Suprapubic skin (tissue), 4 donors: ENCODE measurements around the gene FSIP2.

Experiments used
- CTCF ChIP-seq, 2 donors: fragments of 200-600 bp in 1 of 2; fragments of 450-650 bp in 1 of 2; sonication (generic) in 1 of 2; IDR thresholded peaks; one replicate each; pipeline ENCODE4 v1.5.1; 2016 to 2019; ENCODE audit warnings: antibody characterized with exemption in 2 of 2, mild to moderate bottlenecking in 1 of 2, moderate library complexity in 1 of 2
- POLR2A ChIP-seq, 2 donors: fragments of 450-650 bp; IDR thresholded peaks; one replicate each; pipeline ENCODE4 v1.6.1; 2017; ENCODE audit warnings: antibody characterized with exemption in 2 of 2, mild to moderate bottlenecking in 2 of 2, moderate library complexity in 2 of 2
- POLR2AphosphoS5 ChIP-seq, 3 donors: sonication (generic); formaldehyde crosslinking; IDR thresholded peaks; one replicate each; pipeline ENCODE4 v1.6.1; 2017; ENCODE audit warnings: antibody characterized with exemption in 3 of 3

GRCh38 chr2:185862657-185863398 lies 124.2 kb downstream of the FSIP2 start:
- no peak for TF ChIP-seq CTCF (IDR thresholded peaks at IDR 0.05)
- no peak for TF ChIP-seq POLR2A (IDR thresholded peaks at IDR 0.05)
- TF ChIP-seq POLR2AphosphoS5 (IDR thresholded peaks at IDR 0.05), result no peak
